LNCaP clone FGC (cell line): Measurements from ENCODE around the gene MYOF.

Experiments used
- DNase-seq: peaks from one replicate; pipeline ENCODE4 v3.0.0-alpha.2; 2011; ENCODE audit warnings: low read depth
- H3K4me3 ChIP-seq: 2 replicates; pipeline ENCODE4 v1.5.1; 2011; ENCODE audit warnings: mild to moderate bottlenecking, low read depth, low read length, control low read depth
- TF ChIP-seq, protein P1 (sequence below): IDR thresholded peaks from 2 replicates; pipeline ENCODE4 v1.5.1; 2012; ENCODE audit warnings: mild to moderate bottlenecking; ENCODE audit not compliant: control insufficient read depth, insufficient read depth; ENCODE audit errors: extremely low read depth

The MYOF gene

DNA sequence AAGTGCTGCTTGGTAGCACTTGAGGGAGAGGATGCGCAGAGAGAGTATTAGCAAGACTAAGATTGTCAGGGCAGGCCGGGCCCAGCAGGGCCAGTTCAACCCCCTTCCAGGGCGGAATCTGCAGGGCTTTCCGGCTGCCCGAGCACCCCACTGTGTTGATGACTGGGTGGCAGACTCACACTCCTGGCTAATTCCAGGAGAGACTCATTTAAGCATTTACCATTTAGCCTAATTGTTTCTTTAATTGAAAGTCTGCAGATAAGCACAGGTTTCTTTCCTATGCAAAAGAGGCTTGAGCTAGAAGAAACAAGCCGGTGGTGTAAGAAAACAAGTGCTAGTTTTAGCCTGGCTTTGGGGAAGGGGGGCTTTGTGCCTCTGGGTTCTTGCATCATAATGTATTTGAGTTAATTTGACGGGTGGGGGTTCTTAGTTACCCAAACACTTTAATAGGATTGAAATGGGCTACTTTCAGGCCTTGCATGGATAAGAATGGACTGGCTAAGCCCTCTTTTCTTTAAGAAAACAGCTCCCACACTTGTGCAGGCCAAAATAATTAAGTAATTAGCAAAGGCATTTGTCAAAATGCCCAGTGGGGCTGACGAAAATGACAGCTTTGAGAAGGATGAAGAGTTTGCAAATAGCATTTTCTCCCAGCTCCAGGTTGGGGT lies 201.3 kb downstream of the MYOF start:
- H3K4me3 ChIP-seq = no peak overlapping the region
- no peak for DNase-seq
- TF ChIP-seq, protein P1, sequence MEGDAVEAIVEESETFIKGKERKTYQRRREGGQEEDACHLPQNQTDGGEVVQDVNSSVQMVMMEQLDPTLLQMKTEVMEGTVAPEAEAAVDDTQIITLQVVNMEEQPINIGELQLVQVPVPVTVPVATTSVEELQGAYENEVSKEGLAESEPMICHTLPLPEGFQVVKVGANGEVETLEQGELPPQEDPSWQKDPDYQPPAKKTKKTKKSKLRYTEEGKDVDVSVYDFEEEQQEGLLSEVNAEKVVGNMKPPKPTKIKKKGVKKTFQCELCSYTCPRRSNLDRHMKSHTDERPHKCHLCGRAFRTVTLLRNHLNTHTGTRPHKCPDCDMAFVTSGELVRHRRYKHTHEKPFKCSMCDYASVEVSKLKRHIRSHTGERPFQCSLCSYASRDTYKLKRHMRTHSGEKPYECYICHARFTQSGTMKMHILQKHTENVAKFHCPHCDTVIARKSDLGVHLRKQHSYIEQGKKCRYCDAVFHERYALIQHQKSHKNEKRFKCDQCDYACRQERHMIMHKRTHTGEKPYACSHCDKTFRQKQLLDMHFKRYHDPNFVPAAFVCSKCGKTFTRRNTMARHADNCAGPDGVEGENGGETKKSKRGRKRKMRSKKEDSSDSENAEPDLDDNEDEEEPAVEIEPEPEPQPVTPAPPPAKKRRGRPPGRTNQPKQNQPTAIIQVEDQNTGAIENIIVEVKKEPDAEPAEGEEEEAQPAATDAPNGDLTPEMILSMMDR = no peak

- H3K4me3 ChIP-seq = no peak overlapping the region
- TF ChIP-seq, protein P1 = no peak
- DNase-seq = no peak
These were observed 201.9 kb downstream of the MYOF start for GRCh38 chr10:93280121-93280698.

DNA sequence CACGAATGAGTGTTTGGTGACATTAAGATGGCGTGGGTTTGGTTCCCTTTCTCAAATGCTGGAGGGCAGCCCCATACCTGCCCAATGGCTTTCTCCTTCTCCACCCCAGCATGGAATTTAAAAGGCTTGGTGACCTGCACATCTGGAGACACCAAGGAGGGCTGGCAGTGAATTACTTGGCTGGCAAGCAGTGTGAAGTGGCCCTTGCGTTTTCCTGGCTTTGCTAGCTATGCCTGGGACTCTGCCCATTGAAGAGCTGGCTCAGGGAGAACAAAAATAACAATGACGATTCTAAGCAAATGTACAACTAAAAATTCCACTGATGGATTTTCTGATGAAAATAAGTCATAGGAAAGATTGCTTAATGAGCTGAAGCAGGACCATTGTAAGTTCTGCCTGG lies 204.8 kb downstream of the MYOF start:
- no peak for DNase-seq
- no peak overlapping the region for H3K4me3 ChIP-seq
- TF ChIP-seq, protein P1 = no peak

DNA sequence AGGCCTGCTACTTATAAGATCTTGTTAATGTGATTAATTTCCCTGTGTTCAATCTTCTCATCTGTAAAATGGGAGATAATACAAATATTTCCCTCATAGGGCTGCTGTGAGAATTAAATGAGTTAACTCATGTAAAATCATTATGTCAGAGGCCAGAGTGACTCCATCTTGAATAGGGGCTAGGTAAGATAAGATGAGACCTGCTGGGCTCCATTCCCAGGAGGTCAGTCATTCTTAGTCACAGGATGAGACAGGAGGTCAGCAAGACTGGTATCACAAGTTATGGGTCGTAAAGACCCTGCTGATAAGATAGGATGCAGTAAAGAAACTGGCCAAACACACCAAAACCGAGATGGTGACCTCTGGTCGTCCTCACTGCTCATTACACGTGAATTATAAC lies 207.7 kb downstream of the MYOF start:
- no peak overlapping the region for H3K4me3 ChIP-seq
- TF ChIP-seq, protein P1 = no peak
- DNase-seq = no peak

GRCh38 chr10:93272884-93273675 lies 209.1 kb downstream of the MYOF start:
- TF ChIP-seq, protein P1 = no peak
- H3K4me3 ChIP-seq = no peak overlapping the region
- DNase-seq = no peak

DNA sequence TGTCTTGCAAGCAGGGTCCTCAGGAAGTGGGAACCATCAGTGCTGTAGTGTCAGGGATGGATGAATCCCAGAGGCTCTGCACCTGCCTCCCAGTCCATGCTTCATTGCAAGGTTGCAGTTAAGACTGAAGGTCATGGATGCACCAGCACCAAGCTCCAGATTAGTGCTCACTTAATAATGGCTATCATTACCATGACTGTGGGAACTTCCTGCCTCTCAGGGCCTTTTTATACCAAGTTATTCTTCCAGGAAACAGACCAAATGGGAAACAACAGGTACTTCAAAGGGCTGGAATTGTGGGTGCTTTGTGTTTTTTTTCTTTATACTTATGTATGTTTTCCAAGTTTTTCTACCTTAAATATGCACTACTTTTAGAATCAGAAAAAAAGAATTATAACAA lies 210.8 kb downstream of the MYOF start:
- H3K4me3 ChIP-seq = no peak overlapping the region
- TF ChIP-seq, protein P1 = no peak
- DNase-seq = no peak
